Left colon (tissue), 2 donors: ENCODE measurements around the gene SEL1L3. TPM values are rescaled to one million over a fixed set of nuclear protein-coding genes. Genes with fewer than 3 reads are reported as not detected.
A peak's percentile ranks its signal among the peaks of the same experiment; 100 is the strongest.

Experiments
- ATAC-seq: fragments of 200-7000 bp; cut with Tn5 transposase; one replicate; pipeline ENCODE4 v1.9.1; 2020; ENCODE audit warnings: mild to moderate bottlenecking, moderate library complexity
- DNase-seq, 2 donors: peaks; one replicate each; pipeline ENCODE4 v3.0.0-alpha.2; 2020
- intact Hi-C, 2 donors: fragments of 100-400 bp; cut with DNase I in 1 of 2; cut with micrococcal nuclease in 1 of 2; formaldehyde crosslinking; loops; one replicate each; pipeline versions ENCODE4 v1.11.2 to v1.14.0; 2022; cut with DNase I, micrococcal nuclease
- total RNA-seq, 2 donors: library from RNA; stranded (reverse); fragmentation: NEBNext Ultra II Directional; extraction: Animal tissue kit (Norgen Biotek cat#: 25700); gene quantifications; one replicate each; pipeline ENCODE4 v1.2.1, GENCODE V29; 2021
- donor health status: DM: no; HTN: no; CAD: no.
- donor health status: DM: yes; HTN: yes; CAD: no.

The SEL1L3 gene
- total RNA-seq, 2 donors from 2014 or later, result 106 to 110 TPM

GRCh38 chr4:25775166-25775565, 87.6 kb downstream of the SEL1L3 start:
- intact Hi-C loops, result no loop called here
- ATAC-seq, result no peak

GRCh38 chr4:25773358-25773757, 89.4 kb downstream of the SEL1L3 start:
- ATAC-seq (no peak), DNase-seq (no peak)
- intact Hi-C loops, result no loop called here

More at GRCh38 chr4:25775166-25775565, 87.6 kb downstream of the SEL1L3 start:
- no peak for DNase-seq

GRCh38 chr4:25771672-25772071, 91.1 kb downstream of the SEL1L3 start:
- intact Hi-C loops, result no loop called here
- DNase-seq (no peak), ATAC-seq (no peak)

- ATAC-seq (no peak), DNase-seq (no peak)
- intact Hi-C loops, result no loop called here
Measured at GRCh38 chr4:25770847-25771246, 91.9 kb downstream of the SEL1L3 start.

GRCh38 chr4:25769251-25769650, 93.5 kb downstream of the SEL1L3 start:
- ATAC-seq (no peak), DNase-seq (no peak)
- intact Hi-C loops, result loop anchor here in 1 of 2 donors (5.0 kb wide), 1 partner anchor 327 kb away; no protein-coding TSS in a partner anchor

GRCh38 chr4:25767877-25768725, 94.7 kb downstream of the SEL1L3 start:
- intact Hi-C loops, result loop anchor here in 1 of 2 donors (5.0 kb wide), 1 partner anchor 326 kb away; no protein-coding TSS in a partner anchor
- peak in 1 of 2 donors; percentile 29 for DNase-seq
- ATAC-seq, result peak; percentile 83

GRCh38 chr4:25760518-25761157, 102.2 kb downstream of the SEL1L3 start:
- intact Hi-C loops, result no loop called here
- ATAC-seq (no peak), DNase-seq (no peak)

GRCh38 chr4:25760048-25760447, 102.7 kb downstream of the SEL1L3 start:
- intact Hi-C loops, result no loop called here
- ATAC-seq (no peak), DNase-seq (no peak)

GRCh38 chr4:25759101-25759500, 103.7 kb downstream of the SEL1L3 start:
- ATAC-seq, result no peak
- no peak for DNase-seq
- intact Hi-C loops, result no loop called here

GRCh38 chr4:25757452-25757851, 105.3 kb downstream of the SEL1L3 start:
- no peak for DNase-seq
- no peak for ATAC-seq
- intact Hi-C loops, result no loop called here

- intact Hi-C loops, result no loop called here
- DNase-seq (no peak), ATAC-seq (no peak)
Measured at GRCh38 chr4:25756503-25756902, 106.3 kb downstream of the SEL1L3 start.

GRCh38 chr4:25755911-25756310, 106.9 kb downstream of the SEL1L3 start:
- intact Hi-C loops, result no loop called here
- DNase-seq (no peak), ATAC-seq (no peak)

GRCh38 chr4:25753239-25753638, 109.5 kb downstream of the SEL1L3 start:
- DNase-seq (no peak), ATAC-seq (no peak)
- intact Hi-C loops, result no loop called here

- intact Hi-C loops, result no loop called here
- DNase-seq (no peak), ATAC-seq (no peak)
Measured at GRCh38 chr4:25750874-25751273, 111.9 kb downstream of the SEL1L3 start.

GRCh38 chr4:25749150-25749794, 113.5 kb downstream of the SEL1L3 start:
- DNase-seq, result no peak
- ATAC-seq, result no peak
- intact Hi-C loops, result no loop called here

GRCh38 chr4:25743971-25744370, 118.8 kb downstream of the SEL1L3 start:
- ATAC-seq, result no peak
- no peak for DNase-seq
- intact Hi-C loops, result no loop called here

GRCh38 chr4:25729564-25729963, 133.2 kb downstream of the SEL1L3 start:
- ATAC-seq, result no peak
- DNase-seq, result no peak
- intact Hi-C loops, result no loop called here

- ATAC-seq (no peak), DNase-seq (no peak)
- intact Hi-C loops, result no loop called here
Measured at GRCh38 chr4:25728886-25729285, 133.9 kb downstream of the SEL1L3 start.

- DNase-seq, result no peak
- no peak for ATAC-seq
- intact Hi-C loops, result no loop called here
Measured at GRCh38 chr4:25727711-25728493, 134.9 kb downstream of the SEL1L3 start.
